Activated naive CD4-positive, alpha-beta T cell treated with anti-CD3 and anti-CD28 coated beads, Interleukin-2, amount 10 ng/mL, durations not matched to agents 7 days and 5 days (primary cell): Measurements from ENCODE around the gene GTF3A.

ENCODE experiments used
- CTCF ChIA-PET: fragments of 350-600 bp; sonication (Branson Sonifier 250); formaldehyde crosslinking; loops from one replicate; lab custom pipeline; 2021; ENCODE audit warnings: antibody characterized with exemption; lab: Charles Lee
- DNase-seq: peaks from one replicate; pipeline ENCODE4 v3.0.0-alpha.2; 2020
- H3K27ac Mint-ChIP-seq: one replicate; pipeline ENCODE4 v1.8.0; 2021; ENCODE audit warnings: mild to moderate bottlenecking, moderate library complexity, mixed read lengths
- H3K27me3 Mint-ChIP-seq: one replicate; pipeline ENCODE4 v1.8.0; 2021; ENCODE audit warnings: mild to moderate bottlenecking, mixed read lengths
- H3K36me3 Mint-ChIP-seq: one replicate; pipeline ENCODE4 v1.8.0; 2021; ENCODE audit warnings: mixed read lengths
- H3K4me1 Mint-ChIP-seq: one replicate; pipeline ENCODE4 v1.8.0; 2021; ENCODE audit warnings: mixed read lengths
- H3K4me3 Mint-ChIP-seq: one replicate; pipeline ENCODE4 v1.8.0; 2021; ENCODE audit warnings: mild to moderate bottlenecking, moderate library complexity, mixed read lengths
- H3K9me3 Mint-ChIP-seq: one replicate; pipeline ENCODE4 v1.8.0; 2021; ENCODE audit warnings: mixed read lengths

GTF3A gene

GRCh38 chr13:27442797-27443196 lies 18.4 kb downstream of the GTF3A start:
- peaks cover 74% of the 10 kb centered on the region for H3K4me1 Mint-ChIP-seq
- H3K9me3 Mint-ChIP-seq: no peaks in the 10 kb centered on the region
- no peaks in the 10 kb centered on the region for H3K27me3 Mint-ChIP-seq
- CTCF ChIA-PET: interaction anchor here (0.8 to 2.9 kb wide), 2 partner anchors 17 to 21 kb away, joined by 3 to 13 read pairs; partner anchors contain the start of gene GTF3A
- peaks cover 49% of the 10 kb centered on the region for H3K36me3 Mint-ChIP-seq
- H3K27ac Mint-ChIP-seq: peak overlapping the region; percentile 78
- no peak for DNase-seq
- H3K4me3 Mint-ChIP-seq: no peak overlapping the region

GRCh38 chr13:27446986-27447583 lies 22.7 kb downstream of the GTF3A start:
- Mint-ChIP-seq H3K9me3 (no peaks in the 10 kb centered on the region), H3K36me3 (peaks cover 32% of the 10 kb centered on the region), H3K4me1 (peaks cover 76% of the 10 kb centered on the region), H3K27ac (peak overlapping the region; percentile 97), H3K4me3 (peak overlapping the region; percentile 72), H3K27me3 (no peaks in the 10 kb centered on the region)
- CTCF ChIA-PET: no interaction called here
- DNase-seq: peak; percentile 66

- H3K27me3 Mint-ChIP-seq: no peaks in the 10 kb centered on the region
- CTCF ChIA-PET: interaction anchor here (0.8 to 2.0 kb wide), 3 partner anchors 21 to 28 kb away, joined by 3 to 8 read pairs (median 7); no protein-coding TSS in a partner anchor
- H3K36me3 Mint-ChIP-seq: peaks cover 26% of the 10 kb centered on the region
- H3K27ac Mint-ChIP-seq: peak overlapping the region; percentile 97
- DNase-seq: no peak
- H3K9me3 Mint-ChIP-seq: no peaks in the 10 kb centered on the region
- peaks cover 67% of the 10 kb centered on the region for H3K4me1 Mint-ChIP-seq
- peak overlapping the region; percentile 92 for H3K4me3 Mint-ChIP-seq
Observed at GRCh38 chr13:27448308-27448707, 23.9 kb downstream of the GTF3A start.

- CTCF ChIA-PET: interaction anchor here (1.9 to 2.0 kb wide), 2 partner anchors 22 to 24 kb away, joined by 7 to 8 read pairs; no protein-coding TSS in a partner anchor
- Mint-ChIP-seq H3K9me3 (no peaks in the 10 kb centered on the region), H3K4me1 (peaks cover 67% of the 10 kb centered on the region), H3K36me3 (peaks cover 26% of the 10 kb centered on the region), H3K27ac (peak overlapping the region; percentile 97), H3K4me3 (peak overlapping the region; percentile 92), H3K27me3 (no peaks in the 10 kb centered on the region)
- no peak for DNase-seq
Observed at GRCh38 chr13:27449081-27449603, 24.7 kb downstream of the GTF3A start.

GRCh38 chr13:27449936-27450828 lies 25.8 kb downstream of the GTF3A start, which contains the start of gene MTIF3:
TSS of gene MTIF3 (minus strand) at chr13:27450564. CDS start at chr13:27440448, 10,116 bp downstream.
- Mint-ChIP-seq H3K4me1 (peaks cover 64% of the 10 kb centered on the region), H3K27ac (peak within 1 kb of the TSS; percentile 97), H3K27me3 (no peaks in the 10 kb centered on the region), H3K9me3 (no peaks in the 10 kb centered on the region), H3K4me3 (peak within 1 kb of the TSS; percentile 92), H3K36me3 (peaks cover 23% of the 10 kb centered on the region)
- DNase-seq: peak; percentile 97
- CTCF ChIA-PET: interaction anchor here (1.0 to 1.4 kb wide), 2 partner anchors 44 to 47 kb away, joined by 3 read pairs; no protein-coding TSS in a partner anchor

- H3K4me3 Mint-ChIP-seq: peak overlapping the region; percentile 92
- H3K36me3 Mint-ChIP-seq: peaks cover 18% of the 10 kb centered on the region
- CTCF ChIA-PET: interaction anchor here (1.4 kb wide), 1 partner anchor 47 kb away, joined by 3 read pairs; no protein-coding TSS in a partner anchor
- no peaks in the 10 kb centered on the region for H3K27me3 Mint-ChIP-seq
- H3K27ac Mint-ChIP-seq: peak overlapping the region; percentile 97
- H3K9me3 Mint-ChIP-seq: no peaks in the 10 kb centered on the region
- DNase-seq: peak; percentile 55
- H3K4me1 Mint-ChIP-seq: peaks cover 64% of the 10 kb centered on the region
Observed at GRCh38 chr13:27450921-27451471, 26.6 kb downstream of the GTF3A start.

- Mint-ChIP-seq H3K4me3 (peak overlapping the region; percentile 76), H3K36me3 (no peaks in the 10 kb centered on the region), H3K9me3 (no peaks in the 10 kb centered on the region), H3K4me1 (peaks cover 29% of the 10 kb centered on the region), H3K27ac (peak overlapping the region; percentile 95), H3K27me3 (no peaks in the 10 kb centered on the region)
- CTCF ChIA-PET: interaction anchor here (0.8 to 1.7 kb wide), 5 partner anchors 10 to 372 kb away, joined by 3 to 7 read pairs (median 3); no protein-coding TSS in a partner anchor
- peak; percentile 43 for DNase-seq
Observed at GRCh38 chr13:27455331-27455855, 31.0 kb downstream of the GTF3A start.

- Mint-ChIP-seq H3K36me3 (no peaks in the 10 kb centered on the region), H3K27ac (no peak overlapping the region), H3K4me1 (peaks cover 6% of the 10 kb centered on the region), H3K9me3 (no peaks in the 10 kb centered on the region), H3K4me3 (no peak overlapping the region), H3K27me3 (peaks cover 10% of the 10 kb centered on the region)
- DNase-seq: no peak
- CTCF ChIA-PET: interaction anchor here (1.6 kb wide), 1 partner anchor 364 kb away, joined by 5 read pairs; no protein-coding TSS in a partner anchor
Observed at GRCh38 chr13:27461940-27462584, 37.6 kb downstream of the GTF3A start.

- Mint-ChIP-seq H3K36me3 (no peaks in the 10 kb centered on the region), H3K4me1 (peaks cover 6% of the 10 kb centered on the region), H3K4me3 (no peak overlapping the region), H3K27me3 (peaks cover 10% of the 10 kb centered on the region), H3K27ac (no peak overlapping the region), H3K9me3 (no peaks in the 10 kb centered on the region)
- CTCF ChIA-PET: interaction anchor here (0.8 kb wide), 1 partner anchor 370 kb away, joined by 3 read pairs; no protein-coding TSS in a partner anchor
- no peak for DNase-seq
Observed at GRCh38 chr13:27463500-27463899, 39.1 kb downstream of the GTF3A start.

- DNase-seq: no peak
- CTCF ChIA-PET: interaction anchor here (1.2 kb wide), 1 partner anchor 9 kb away, joined by 3 read pairs; no protein-coding TSS in a partner anchor
- H3K27me3 Mint-ChIP-seq: peaks cover 10% of the 10 kb centered on the region
- H3K36me3 Mint-ChIP-seq: no peaks in the 10 kb centered on the region
- H3K4me3 Mint-ChIP-seq: no peak overlapping the region
- peaks cover 6% of the 10 kb centered on the region for H3K4me1 Mint-ChIP-seq
- H3K9me3 Mint-ChIP-seq: no peaks in the 10 kb centered on the region
- H3K27ac Mint-ChIP-seq: no peak overlapping the region
Observed at GRCh38 chr13:27465611-27466010, 41.2 kb downstream of the GTF3A start.

- CTCF ChIA-PET: interaction anchor here (1.2 kb wide), 1 partner anchor 10 kb away, joined by 3 read pairs; no protein-coding TSS in a partner anchor
- H3K4me1 Mint-ChIP-seq: peaks cover 6% of the 10 kb centered on the region
- H3K9me3 Mint-ChIP-seq: no peaks in the 10 kb centered on the region
- no peaks in the 10 kb centered on the region for H3K36me3 Mint-ChIP-seq
- H3K27ac Mint-ChIP-seq: no peak overlapping the region
- H3K27me3 Mint-ChIP-seq: peaks cover 10% of the 10 kb centered on the region
- no peak for DNase-seq
- H3K4me3 Mint-ChIP-seq: no peak overlapping the region
Observed at GRCh38 chr13:27466513-27466912, 42.1 kb downstream of the GTF3A start.

GRCh38 chr13:27470075-27470820 lies 45.8 kb downstream of the GTF3A start:
- H3K9me3 Mint-ChIP-seq: no peaks in the 10 kb centered on the region
- DNase-seq: no peak
- H3K27ac Mint-ChIP-seq: no peak overlapping the region
- no peak overlapping the region for H3K4me3 Mint-ChIP-seq
- no peaks in the 10 kb centered on the region for H3K36me3 Mint-ChIP-seq
- H3K4me1 Mint-ChIP-seq: peaks cover 17% of the 10 kb centered on the region
- CTCF ChIA-PET: interaction anchor here (0.7 kb wide), 1 partner anchor 130 kb away, joined by 3 read pairs; no protein-coding TSS in a partner anchor
- H3K27me3 Mint-ChIP-seq: peaks cover 6% of the 10 kb centered on the region
